Suprapubic skin (tissue), 4 donors: ENCODE results near the gene NEGR1. TPM values are rescaled to one million over a fixed set of nuclear protein-coding genes. Genes with fewer than 3 reads are reported as not detected.

Experiments
- DNase-seq, 2 donors: peaks; one replicate each; pipeline ENCODE4 v3.0.0-alpha.2; 2019; ENCODE audit warnings: low spot score in 2 of 2
- H3K27ac ChIP-seq: fragments of 200-600 bp; sonication (generic); one replicate; pipeline ENCODE4 v1.5.1; 2019
- H3K27me3 ChIP-seq: fragments of 200-600 bp; sonication (generic); one replicate; pipeline ENCODE4 v1.5.1; 2019
- H3K36me3 ChIP-seq: fragments of 200-600 bp; sonication (generic); one replicate; pipeline ENCODE4 v1.5.1; 2019
- H3K4me1 ChIP-seq: fragments of 200-600 bp; sonication (generic); one replicate; pipeline ENCODE4 v1.5.1; 2019
- H3K4me3 ChIP-seq: fragments of 200-600 bp; sonication (generic); one replicate; pipeline ENCODE4 v1.5.1; 2019; ENCODE audit warnings: mild to moderate bottlenecking
- H3K9me3 ChIP-seq: fragments of 200-600 bp; sonication (generic); one replicate; pipeline ENCODE4 v1.5.1; 2019
- EP300 ChIP-seq: sonication (generic); formaldehyde crosslinking; IDR thresholded peaks from one replicate; pipeline ENCODE4 v1.6.1; 2017; ENCODE audit warnings: antibody characterized with exemption
- POLR2A ChIP-seq, 2 donors: fragments of 450-650 bp; IDR thresholded peaks; one replicate each; pipeline ENCODE4 v1.6.1; 2017; ENCODE audit warnings: antibody characterized with exemption in 2 of 2, mild to moderate bottlenecking in 2 of 2, moderate library complexity in 2 of 2
- POLR2AphosphoS5 ChIP-seq, 3 donors: sonication (generic); formaldehyde crosslinking; IDR thresholded peaks; one replicate each; pipeline ENCODE4 v1.6.1; 2017; ENCODE audit warnings: antibody characterized with exemption in 3 of 3
- WGBS: methylation state at CpG from one replicate; pipeline ENCODE4 v1.1.5; 2018; 5-methylcytosine and 5-hydroxymethylcytosine counted together
- total RNA-seq, 4 donors: library from RNA; depleted of rRNA; stranded (reverse); fragments of >200 nt; gene quantifications; one replicate each; pipeline ENCODE4 v1.1.0, GENCODE V29; 2016
- TF ChIP-seq, protein P1 (sequence below), 2 donors: fragments of 200-600 bp in 1 of 2; fragments of 450-650 bp in 1 of 2; sonication (generic) in 1 of 2; IDR thresholded peaks; one replicate each; pipeline ENCODE4 v1.5.1; 2016 to 2019; ENCODE audit warnings: antibody characterized with exemption in 2 of 2, mild to moderate bottlenecking in 1 of 2, moderate library complexity in 1 of 2

Gene NEGR1
- total RNA-seq, 4 donors from 2014 or later = 3.0 to 9.9 (median 3.8) TPM

- H3K27me3 ChIP-seq = no peaks in the 10 kb centered on the region
- WGBS = 74% methylated on average over 2 of the region's 2 CpGs
- no peak for TF ChIP-seq EP300
- no peak for TF ChIP-seq POLR2AphosphoS5 (IDR thresholded peaks at IDR 0.05)
- no peak for TF ChIP-seq POLR2A (IDR thresholded peaks at IDR 0.05)
- TF ChIP-seq, protein P1, sequence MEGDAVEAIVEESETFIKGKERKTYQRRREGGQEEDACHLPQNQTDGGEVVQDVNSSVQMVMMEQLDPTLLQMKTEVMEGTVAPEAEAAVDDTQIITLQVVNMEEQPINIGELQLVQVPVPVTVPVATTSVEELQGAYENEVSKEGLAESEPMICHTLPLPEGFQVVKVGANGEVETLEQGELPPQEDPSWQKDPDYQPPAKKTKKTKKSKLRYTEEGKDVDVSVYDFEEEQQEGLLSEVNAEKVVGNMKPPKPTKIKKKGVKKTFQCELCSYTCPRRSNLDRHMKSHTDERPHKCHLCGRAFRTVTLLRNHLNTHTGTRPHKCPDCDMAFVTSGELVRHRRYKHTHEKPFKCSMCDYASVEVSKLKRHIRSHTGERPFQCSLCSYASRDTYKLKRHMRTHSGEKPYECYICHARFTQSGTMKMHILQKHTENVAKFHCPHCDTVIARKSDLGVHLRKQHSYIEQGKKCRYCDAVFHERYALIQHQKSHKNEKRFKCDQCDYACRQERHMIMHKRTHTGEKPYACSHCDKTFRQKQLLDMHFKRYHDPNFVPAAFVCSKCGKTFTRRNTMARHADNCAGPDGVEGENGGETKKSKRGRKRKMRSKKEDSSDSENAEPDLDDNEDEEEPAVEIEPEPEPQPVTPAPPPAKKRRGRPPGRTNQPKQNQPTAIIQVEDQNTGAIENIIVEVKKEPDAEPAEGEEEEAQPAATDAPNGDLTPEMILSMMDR (IDR thresholded peaks at IDR 0.05) = no peak
These were observed 177.1 kb downstream of the NEGR1 start for GRCh38 chr1:72105201-72105600.

DNA sequence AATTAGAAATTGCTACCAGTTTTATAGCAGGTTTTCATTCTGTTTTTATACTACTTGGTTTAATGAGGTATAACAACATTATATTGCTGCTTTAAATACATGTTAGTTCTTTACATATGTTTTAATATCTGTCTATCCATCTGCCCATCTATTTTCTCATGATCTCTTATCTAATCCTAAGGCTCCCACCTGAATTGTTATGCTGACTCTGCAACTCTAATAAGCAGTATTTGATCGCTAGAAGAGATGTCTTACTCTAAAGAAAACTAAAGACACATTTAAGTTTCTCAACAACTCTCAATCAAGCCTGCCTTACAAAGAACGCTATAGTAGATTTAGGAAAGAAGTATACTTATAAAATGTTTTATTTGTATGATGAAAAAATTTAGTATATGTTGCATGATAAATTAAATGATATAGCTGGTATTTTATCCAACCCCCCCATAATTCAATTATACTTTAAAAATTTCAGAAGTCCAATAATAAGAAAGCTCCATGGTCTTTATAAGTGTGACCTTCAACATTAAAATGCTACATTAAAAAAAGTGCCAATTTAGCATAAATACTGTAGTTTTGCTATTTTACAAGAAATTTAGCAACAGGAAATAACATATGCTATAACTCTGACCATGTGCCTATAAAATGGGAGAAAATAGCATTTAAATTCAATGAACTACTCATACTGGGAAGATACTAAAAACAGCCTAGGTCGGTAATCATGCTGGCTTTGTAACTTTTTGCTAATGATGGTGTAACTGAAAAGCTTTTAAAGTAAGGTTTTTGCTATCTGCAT is 180.3 kb downstream of the NEGR1 start:
- H3K27ac ChIP-seq = no peak overlapping the region
- TF ChIP-seq EP300 (no peak), POLR2A (IDR thresholded peaks at IDR 0.05) (no peak)
- TF ChIP-seq, protein P1 (IDR thresholded peaks at IDR 0.05) = no peak
- H3K4me3 ChIP-seq = no peak overlapping the region
- no peak for DNase-seq
- no peaks in the 10 kb centered on the region for H3K27me3 ChIP-seq
- 88% methylated on average over 3 of the region's 3 CpGs for WGBS
- no peaks in the 10 kb centered on the region for H3K36me3 ChIP-seq
- H3K9me3 ChIP-seq = no peaks in the 10 kb centered on the region
- H3K4me1 ChIP-seq = no peaks in the 10 kb centered on the region

More at GRCh38 chr1:72105201-72105600, 177.1 kb downstream of the NEGR1 start:
- no peak overlapping the region for H3K4me3 ChIP-seq
- no peaks in the 10 kb centered on the region for H3K36me3 ChIP-seq
- no peaks in the 10 kb centered on the region for H3K4me1 ChIP-seq
- H3K9me3 ChIP-seq = no peaks in the 10 kb centered on the region
- DNase-seq = no peak
- no peak overlapping the region for H3K27ac ChIP-seq

- H3K4me1 ChIP-seq = no peaks in the 10 kb centered on the region
- no peaks in the 10 kb centered on the region for H3K9me3 ChIP-seq
- 94% methylated on average over 2 of the region's 2 CpGs for WGBS
- no peaks in the 10 kb centered on the region for H3K27me3 ChIP-seq
- no peak overlapping the region for H3K4me3 ChIP-seq
- H3K27ac ChIP-seq = no peak overlapping the region
- DNase-seq = no peak
- no peaks in the 10 kb centered on the region for H3K36me3 ChIP-seq
- TF ChIP-seq POLR2A (IDR thresholded peaks at IDR 0.05) = no peak
- TF ChIP-seq, protein P1 (IDR thresholded peaks at IDR 0.05) = no peak
- no peak for TF ChIP-seq POLR2AphosphoS5 (IDR thresholded peaks at IDR 0.05)
- TF ChIP-seq EP300 = no peak
These were observed 181.6 kb downstream of the NEGR1 start for GRCh38 chr1:72100771-72101170.

- H3K4me1 ChIP-seq = no peaks in the 10 kb centered on the region
- no peak overlapping the region for H3K4me3 ChIP-seq
- no peak overlapping the region for H3K27ac ChIP-seq
- WGBS = 89% methylated on average over 4 of the region's 4 CpGs
- no peaks in the 10 kb centered on the region for H3K36me3 ChIP-seq
- H3K9me3 ChIP-seq = no peaks in the 10 kb centered on the region
- H3K27me3 ChIP-seq = no peaks in the 10 kb centered on the region
- DNase-seq = no peak
- no peak for TF ChIP-seq EP300
- TF ChIP-seq, protein P1 (IDR thresholded peaks at IDR 0.05) = no peak
- TF ChIP-seq POLR2A (IDR thresholded peaks at IDR 0.05) = no peak
- no peak for TF ChIP-seq POLR2AphosphoS5 (IDR thresholded peaks at IDR 0.05)
These were observed 184.3 kb downstream of the NEGR1 start for GRCh38 chr1:72097851-72098570.

GRCh38 chr1:72094209-72094608 is 188.1 kb downstream of the NEGR1 start:
- no peaks in the 10 kb centered on the region for H3K4me1 ChIP-seq
- WGBS = 66% methylated on average over 2 of the region's 2 CpGs
- no peak for TF ChIP-seq POLR2A (IDR thresholded peaks at IDR 0.05)
- TF ChIP-seq, protein P1 (IDR thresholded peaks at IDR 0.05) = no peak
- no peak for TF ChIP-seq POLR2AphosphoS5 (IDR thresholded peaks at IDR 0.05)
- no peak for TF ChIP-seq EP300

More at GRCh38 chr1:72094209-72094608, 188.1 kb downstream of the NEGR1 start:
- Histone ChIP-seq H3K36me3 (no peaks in the 10 kb centered on the region), H3K27ac (no peak overlapping the region), H3K9me3 (no peaks in the 10 kb centered on the region), H3K27me3 (no peaks in the 10 kb centered on the region), H3K4me3 (no peak overlapping the region)
- DNase-seq = no peak
